GM19043 (cell line): Measurements from ENCODE around the gene HSD17B13.
"Not testable (repeated sequence)": the region's sequence is repeated elsewhere in the genome, so short reads cannot be mapped to it uniquely, and the experiment has no call there.

Source experiments
- ATAC-seq: cut with Tn5 transposase; IDR thresholded peaks from one replicate; pipeline ENCODE4 v1.9.1; 2021; ENCODE audit warnings: low read depth; ENCODE audit not compliant: unreplicated experiment

The HSD17B13 gene

DNA sequence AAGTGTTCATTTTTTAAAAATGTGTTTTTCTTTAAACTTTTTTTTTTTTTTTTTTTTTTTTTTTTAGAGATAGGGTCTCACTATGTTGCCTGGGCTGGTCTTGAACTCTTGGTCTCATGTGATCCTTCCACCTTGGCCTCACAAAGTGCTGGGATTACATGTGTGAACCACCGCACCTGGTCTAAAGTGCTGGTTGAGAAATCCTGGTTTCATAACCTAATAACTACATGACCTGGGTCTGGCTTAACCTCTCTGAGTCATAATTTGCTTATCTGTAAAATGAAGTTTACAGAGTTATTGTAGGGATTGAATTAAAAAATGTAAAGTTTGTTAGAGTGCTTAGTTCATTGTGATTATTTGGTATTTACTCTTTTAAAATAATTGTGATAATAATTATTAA lies 5.2 kb downstream of the HSD17B13 start:
- no peak for ATAC-seq

DNA sequence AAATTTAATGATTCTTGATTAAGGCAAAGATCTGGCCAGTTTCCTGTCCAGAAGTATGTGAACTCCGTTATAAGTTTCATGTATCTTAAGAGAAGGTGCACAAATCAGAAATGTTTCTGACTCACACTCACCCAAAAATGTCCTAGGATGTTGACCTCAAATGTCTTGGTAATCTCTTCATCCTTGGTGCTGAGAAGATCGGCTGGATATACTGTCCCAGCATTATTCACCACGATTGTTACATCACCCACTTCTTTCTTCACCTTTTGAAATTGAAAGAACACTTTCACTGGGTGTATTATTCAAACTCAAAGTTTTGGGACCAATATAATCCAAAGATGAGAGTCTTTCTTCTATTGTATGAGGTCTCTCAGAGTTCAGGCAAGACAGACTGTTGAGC lies 5.7 kb downstream of the HSD17B13 start:
- no peak for ATAC-seq

DNA sequence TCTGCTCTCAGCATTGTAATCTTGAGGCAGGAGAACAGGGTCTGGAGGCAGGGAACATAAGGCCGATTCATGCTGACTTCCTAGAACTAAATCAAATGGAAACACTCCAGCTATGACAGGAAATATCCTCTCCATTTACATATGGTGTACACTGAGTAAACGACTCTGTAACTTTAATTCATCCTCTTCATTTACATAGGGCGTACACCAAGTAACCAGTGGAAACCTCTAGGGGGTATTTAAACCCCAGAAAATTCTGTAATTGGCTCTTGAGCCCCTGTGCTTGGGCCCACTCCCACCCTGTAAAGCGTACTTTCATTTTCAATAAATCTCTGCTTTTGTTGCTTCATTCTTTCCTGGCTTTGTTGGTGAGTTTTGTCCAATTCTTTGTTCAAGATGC lies 7.7 kb downstream of the HSD17B13 start:
- ATAC-seq = not testable (repeated sequence)

DNA sequence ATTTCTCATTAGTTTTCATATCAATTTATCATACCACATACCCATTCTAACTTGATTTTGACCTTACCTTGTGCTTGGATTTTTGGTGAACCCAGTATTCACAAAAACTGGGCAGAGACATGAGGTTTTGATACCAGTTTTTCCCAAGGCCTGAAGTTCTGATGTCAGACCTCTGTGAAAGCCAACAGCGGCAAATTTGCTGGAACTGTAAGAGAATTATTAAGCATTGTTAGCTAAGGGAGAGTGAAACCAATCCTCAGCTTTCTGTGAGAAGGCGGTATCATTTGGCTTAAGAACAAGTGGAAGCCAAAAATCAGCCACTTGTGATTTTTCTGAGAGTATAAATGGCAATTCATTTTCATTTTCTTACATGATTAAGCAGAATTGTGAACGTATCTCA lies 8.9 kb downstream of the HSD17B13 start:
- no peak for ATAC-seq

DNA sequence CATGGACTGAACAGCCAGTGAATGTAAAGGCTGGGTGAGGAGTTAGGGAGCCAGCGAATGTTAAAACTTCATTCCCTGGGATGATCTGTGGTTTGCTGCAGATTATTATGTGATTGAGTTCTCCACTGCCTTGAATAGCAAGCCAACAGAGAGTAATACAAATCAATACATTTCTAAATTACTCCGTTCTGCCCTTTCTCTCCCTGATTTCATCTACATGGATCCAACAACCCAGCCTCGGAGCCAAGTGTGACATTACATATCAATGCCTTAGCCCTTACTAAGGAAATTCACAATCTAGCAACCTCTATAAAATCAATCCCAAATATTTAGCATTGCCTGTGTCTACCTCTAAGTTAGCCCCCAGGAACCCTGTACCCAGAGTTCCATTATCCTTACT lies 11.0 kb downstream of the HSD17B13 start:
- no peak for ATAC-seq

DNA sequence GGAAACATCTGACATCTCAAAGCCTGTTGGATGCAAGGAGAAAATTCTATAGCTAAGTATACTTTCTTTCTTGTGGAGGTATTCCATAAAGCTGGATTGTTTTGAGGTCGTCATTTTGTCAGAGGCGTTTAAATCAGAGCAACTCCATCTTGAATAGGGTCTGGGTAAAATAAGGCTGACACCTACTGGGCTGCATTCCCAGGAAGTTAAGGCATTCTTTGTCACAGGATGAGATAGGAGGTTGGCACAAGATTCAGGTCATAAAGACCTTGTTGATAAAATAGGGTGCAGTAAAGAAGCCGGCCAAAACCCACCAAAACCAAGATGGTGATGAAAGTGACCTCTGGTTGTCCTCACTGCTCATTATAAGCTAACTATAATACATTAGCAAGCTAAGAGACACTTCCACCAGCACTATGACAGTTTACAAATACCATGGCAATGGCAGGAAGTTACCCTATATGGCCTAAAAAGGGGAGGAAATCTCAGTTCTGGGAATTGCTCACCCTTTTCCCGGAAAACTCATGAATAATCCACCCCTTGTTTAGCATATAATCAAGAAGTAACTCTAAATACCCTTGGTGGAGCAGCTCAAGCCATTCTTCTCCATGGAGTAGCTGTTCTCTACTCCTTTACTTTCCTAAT lies 11.9 kb downstream of the HSD17B13 start:
- ATAC-seq = no peak

DNA sequence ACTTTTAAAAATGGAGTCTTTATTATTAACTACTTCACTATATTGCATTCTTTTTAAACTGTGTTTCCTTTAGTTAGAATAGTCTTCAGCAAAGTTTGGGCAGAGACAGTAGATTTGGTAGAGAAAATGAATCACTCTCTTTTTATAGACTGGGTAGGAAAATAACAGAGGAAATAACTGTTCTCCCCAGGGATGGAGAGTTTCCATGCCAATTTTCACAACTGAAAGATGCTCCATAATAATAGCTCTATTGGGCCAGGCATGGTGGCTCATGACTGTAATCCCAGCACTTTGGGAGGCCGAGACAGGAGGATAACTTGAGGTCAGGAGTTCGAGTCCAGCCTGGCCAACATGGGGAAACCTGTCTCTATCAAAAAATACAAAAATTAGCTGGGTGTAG lies 13.1 kb downstream of the HSD17B13 start:
- ATAC-seq = no peak

DNA sequence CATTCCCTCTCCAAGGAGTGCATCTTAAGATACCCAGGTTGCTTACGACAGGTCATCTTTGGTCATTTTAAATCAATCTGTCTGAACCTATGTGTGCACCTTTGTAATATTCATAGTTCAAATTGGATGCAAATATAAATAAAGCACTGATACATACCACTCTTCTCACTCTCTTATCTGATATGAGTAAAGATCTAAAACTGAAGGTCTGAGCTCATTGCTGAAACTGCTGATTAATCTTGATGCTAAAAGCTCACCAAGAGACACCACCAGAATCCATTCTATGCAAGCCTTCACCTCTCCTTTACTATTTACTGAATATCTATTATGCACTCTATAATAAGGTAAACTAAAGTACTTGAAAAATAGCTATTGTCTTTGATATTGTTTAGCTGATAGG lies 16.6 kb downstream of the HSD17B13 start:
- ATAC-seq = no peak

DNA sequence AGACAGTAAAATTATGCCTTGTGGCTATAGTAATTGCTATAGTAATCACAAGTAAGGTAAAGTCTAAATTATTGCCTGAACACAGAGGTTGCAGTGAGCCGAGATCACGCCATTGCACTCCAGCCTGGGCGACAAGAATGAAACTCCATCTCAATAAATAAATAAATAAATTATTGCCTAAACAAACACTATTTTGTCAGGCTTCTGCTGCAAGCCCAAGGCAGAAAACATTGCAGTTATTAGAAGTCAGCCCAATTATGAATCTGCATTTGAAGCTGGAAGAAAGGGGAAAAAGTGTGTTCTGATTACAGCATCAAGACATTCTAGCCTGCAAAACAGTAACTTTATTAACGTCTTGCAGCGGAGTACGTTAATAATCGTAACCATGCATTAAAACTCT lies 17.1 kb downstream of the HSD17B13 start:
- no peak for ATAC-seq

DNA sequence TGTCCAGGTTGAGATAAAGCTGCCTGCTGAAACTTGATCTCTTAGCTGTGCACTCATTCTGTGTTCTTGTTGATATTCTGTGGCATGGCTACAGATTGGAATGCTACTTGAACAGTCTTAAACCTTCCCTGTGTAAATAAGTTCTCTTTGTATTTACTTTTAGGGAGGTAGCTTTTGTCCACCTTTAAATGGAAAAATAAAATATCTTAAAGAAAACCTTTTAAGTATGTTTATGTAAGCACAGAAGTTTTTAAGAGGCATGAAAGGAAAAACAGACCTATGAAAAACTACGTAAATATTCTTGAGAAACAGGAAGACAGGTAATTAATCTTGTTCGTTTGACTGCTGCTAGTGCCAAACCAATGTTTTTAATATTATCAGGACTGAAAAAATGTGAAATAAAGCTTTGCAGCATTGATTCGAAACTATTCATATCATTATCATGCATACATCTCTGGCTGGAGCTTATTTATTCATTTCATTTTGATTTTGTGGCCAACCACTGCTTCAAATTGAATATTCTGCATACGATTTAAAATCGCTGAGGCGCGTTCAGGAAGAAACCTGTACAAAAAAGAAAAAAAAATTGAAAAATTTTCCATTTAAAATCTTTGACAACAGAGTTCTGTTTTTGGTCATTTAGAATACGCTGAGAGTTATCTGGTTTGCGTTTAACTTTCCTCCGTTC lies 17.8 kb downstream of the HSD17B13 start:
- ATAC-seq = no peak

DNA sequence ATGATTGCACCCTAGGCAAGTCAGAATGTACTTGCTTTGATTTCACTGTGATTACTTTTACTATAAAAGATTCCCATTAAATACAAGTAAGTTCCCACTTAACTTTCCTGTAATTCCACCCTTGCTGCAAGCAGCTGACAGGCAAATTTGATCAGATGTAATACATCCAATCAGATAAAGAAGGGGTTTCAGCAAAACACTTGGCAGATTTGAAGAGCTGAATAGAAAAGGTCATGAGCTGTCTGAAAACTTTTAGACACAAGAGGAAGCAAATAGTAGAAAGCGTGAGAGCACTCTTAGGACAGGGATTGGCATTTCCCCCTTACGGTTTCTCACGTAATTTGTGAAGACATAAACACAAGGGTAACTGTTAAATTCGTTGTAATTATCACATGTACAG lies 22.8 kb downstream of the HSD17B13 start:
- no peak for ATAC-seq

DNA sequence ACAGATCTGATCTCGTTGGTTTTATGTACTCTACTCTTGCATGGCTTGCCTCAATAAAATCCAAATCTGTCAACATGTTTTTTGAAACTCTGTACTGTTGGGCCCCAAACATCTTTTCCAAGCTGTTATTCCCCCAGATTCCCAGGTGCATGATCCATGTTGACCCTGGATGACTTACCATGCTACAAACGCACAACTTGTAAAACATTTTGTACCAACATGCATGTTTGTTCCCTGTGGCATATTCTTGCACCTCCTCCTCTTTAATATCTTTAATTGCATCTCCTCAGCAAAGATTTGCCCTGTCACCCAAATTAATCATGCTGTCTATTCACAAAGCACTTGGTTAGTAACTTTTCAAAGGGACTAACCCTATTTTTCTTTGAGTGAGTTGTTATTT lies 24.3 kb downstream of the HSD17B13 start:
- no peak for ATAC-seq

DNA sequence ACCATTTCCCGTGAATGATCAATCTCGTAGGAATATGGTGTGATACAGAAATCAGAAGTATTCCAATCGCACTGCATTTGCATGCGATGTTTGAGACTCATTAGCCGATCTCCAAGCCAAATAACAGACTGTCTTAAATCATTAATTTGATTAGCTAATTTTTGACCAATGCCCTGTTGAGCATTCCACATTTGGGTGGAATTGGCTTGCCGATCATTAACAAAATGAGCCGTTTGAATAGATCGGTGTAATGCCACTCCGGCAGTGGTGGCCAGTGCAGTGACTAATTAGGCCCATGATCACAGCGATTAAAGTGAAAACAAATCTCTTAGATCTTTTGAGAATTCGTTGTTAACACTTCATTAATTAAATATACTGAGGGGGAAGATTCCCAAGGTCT lies 27.8 kb downstream of the HSD17B13 start:
- ATAC-seq = not testable (repeated sequence)

DNA sequence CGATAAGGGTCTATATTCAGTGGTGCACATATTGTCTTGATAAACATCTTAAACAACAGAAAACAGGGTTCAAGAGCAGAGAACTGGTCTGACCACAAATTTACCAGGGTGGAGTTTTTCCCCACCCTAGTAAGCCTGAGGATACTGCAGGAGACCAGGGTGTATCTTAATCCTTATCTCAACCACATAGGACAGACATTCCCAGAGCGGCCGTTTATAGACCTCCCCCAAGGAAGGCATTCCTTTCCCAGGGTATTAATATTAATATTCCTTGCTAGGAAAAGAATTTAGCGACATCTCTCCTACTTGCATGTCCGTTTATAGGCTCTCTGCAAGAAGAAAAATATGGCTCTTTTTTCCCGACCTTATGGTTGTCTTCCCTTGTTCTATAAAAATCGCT lies 28.8 kb downstream of the HSD17B13 start:
- ATAC-seq = not testable (repeated sequence)

DNA sequence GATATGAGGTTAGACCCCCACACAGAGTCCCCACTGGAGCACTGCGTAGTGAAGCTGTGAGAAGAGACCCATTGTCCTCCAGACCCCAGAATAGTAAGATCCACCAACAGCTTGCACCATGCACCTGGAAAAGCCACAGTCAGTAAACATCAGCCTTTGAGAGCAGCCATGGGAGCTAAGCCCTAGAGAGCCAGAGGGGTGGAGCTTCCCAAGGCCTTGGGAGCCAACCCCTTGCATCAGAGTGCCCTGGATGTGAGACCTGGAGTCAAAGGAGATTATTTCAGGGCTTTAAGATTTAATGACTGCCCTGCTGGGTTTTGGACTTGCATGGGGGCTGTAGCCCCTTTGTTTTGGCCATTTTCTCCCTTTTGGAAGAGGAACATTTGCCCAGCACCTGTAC lies 35.7 kb downstream of the HSD17B13 start:
- no peak for ATAC-seq

DNA sequence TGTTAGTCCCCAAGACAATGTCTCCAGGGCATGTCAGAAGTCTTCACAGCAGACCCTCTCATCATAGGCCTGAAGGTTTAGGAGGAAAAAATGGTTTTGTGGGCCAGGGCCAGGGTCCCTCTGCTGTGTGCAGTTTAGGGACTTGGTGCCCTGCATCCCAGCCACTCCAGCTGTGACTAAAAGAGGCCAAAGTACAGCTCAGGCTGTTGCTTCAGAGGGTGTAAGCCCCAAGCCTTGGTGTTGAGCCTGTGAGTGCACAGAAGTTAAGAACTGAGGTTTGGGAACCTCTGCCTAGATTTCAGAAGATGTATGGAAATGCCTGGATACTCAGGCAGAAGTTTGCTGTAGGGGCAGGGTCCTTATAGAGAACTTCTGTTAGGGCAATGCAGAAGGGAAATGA lies 38.4 kb downstream of the HSD17B13 start:
- not testable (repeated sequence) for ATAC-seq

DNA sequence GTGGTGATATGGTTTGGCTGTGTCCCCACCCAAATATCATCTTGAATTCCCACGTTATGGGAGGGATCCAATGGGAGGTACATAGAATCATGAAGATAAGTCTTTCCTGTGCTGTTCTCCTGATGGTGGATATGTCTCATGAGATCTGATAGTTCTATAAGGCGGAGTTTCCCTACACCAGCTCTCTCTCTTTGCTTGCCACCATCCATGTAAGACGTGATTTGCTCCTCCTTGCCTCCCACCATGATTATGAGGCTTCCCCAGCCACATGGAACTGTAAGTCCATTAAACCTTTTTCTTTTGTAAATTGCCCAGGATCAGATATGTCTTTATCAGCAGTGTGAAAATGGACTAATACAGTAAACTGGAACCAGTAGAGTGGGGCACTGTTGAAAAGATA lies 39.5 kb downstream of the HSD17B13 start:
- no peak for ATAC-seq

DNA sequence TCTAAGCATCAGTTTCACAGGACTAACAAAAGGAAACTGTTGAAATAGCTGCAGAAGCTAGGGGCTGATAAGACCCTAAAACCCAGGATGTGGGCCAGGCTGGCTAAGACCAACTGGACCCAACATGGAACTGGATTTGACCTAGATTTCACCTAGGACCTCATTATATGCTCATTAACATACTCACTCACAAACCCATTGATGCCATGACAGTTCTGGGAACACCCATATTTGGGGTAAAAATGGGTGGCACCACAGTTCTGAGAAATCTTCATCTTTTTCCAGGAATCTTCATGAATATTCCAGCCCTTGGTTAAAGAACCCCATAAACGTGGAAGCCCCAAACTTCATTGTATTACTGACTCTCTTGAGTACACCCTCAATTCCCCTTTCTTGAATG lies 41.1 kb downstream of the HSD17B13 start:
- no peak for ATAC-seq

DNA sequence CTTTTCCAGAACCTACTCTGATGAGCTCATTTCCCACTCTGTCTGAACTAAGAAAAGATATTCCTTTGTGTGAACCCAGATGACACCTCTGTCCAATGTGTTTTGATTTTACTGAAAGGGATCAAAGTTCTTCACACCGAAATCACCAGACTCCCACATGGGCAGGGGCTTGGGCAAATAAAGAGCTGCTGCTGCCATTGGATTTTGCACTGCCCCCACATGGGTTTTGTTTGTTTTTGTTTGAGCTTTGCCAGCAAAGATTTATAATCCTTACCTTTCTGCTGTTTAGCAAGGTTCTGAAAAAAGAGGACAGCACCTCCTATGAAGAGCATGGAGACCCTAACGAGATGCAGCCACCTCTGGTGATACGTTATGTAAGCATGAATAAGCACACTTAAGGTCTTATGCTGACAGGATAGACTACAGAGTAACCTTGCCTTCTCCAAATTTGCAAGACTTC lies 44.3 kb downstream of the HSD17B13 start:
- no peak for ATAC-seq

DNA sequence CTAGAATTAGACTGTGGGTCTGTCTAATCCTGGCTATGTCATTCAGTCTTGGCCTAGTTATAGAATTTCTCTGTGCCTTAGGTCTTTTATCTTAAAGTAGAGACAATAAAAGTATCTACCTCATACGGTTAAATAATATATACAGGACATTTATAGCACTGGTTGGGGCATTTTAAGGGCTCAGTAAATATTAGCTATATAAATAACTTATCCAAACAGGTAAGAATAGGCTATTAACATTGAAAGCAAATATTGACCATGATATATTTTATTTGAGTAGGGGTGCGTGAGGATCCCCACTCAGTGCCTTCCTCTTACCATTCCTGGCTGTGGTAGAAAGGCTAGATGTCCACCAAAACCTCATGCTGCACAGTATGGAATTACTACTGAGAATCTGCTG lies 47.4 kb downstream of the HSD17B13 start:
- no peak for ATAC-seq

DNA sequence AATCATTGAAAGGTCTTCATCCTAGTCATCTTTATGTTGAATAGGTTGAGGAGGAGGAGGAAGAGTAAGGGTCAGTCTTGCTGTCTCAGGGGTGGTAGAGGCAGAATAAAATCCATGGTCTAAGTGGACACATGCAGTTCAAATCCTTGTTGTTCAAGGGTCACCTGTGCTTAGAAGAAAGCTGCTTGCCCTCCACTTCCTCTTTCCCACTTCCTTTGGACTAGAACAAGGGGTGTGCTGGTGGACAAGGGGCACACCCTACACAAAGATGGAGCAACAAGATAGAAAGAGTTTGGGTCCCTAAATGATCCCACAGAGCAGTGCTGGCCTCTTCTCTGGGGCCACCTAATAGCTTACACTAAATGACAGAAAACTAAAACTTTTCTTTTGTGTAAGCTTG lies 47.9 kb downstream of the HSD17B13 start:
- ATAC-seq = no peak

DNA sequence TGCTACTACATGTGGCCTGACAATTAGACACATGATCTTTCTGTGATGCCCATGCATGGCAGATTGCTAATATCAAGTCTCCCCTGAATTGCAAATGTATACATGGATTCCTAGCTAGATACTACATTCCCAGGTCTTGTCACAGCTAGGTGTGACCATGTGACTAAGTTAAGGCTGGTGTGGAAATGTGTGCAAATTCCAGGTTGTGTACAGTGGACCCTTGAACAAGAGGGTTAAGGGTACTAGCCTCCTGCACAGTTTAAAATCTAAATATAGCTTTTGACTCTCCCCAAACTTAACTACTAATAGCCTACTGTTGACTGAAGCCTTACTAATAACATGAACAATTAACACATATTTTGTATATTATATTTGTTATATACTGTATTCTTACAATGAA lies 48.4 kb downstream of the HSD17B13 start:
- no peak for ATAC-seq
